Prostate gland (tissue), 2 donors: ENCODE data around the gene MCM7. TPM values are rescaled to one million over a fixed set of nuclear protein-coding genes. Genes with fewer than 3 reads are reported as not detected.

Experiments used
- DNase-seq: peaks from one replicate; pipeline ENCODE4 v3.0.0-alpha.2; 2019; ENCODE audit warnings: low spot score
- H3K27ac ChIP-seq, 2 donors: fragments of 200-600 bp; sonication (generic); 2 replicates each; pipeline ENCODE4 v1.5.1; 2017 to 2019
- H3K27me3 ChIP-seq: fragments of 200-600 bp; sonication (generic); replicated peaks from 2 replicates; pipeline ENCODE4 v1.5.1; 2019; ENCODE audit not compliant: insufficient read depth
- H3K36me3 ChIP-seq, 2 donors: fragments of 200-600 bp; sonication (generic); 1 replicate in 1 of 2; 2 replicates in 1 of 2; pipeline versions ENCODE4 v1.5.1 to v1.8.1; 2017 to 2019
- H3K4me1 ChIP-seq: fragments of 200-600 bp; sonication (generic); replicated peaks from 2 replicates; pipeline ENCODE4 v1.5.1; 2019
- H3K4me3 ChIP-seq, 2 donors: fragments of 200-600 bp; sonication (generic); 2 replicates each; pipeline ENCODE4 v1.5.1; 2017 to 2019
- H3K9me3 ChIP-seq: fragments of 200-600 bp; sonication (generic); 2 replicates; pipeline ENCODE4 v1.5.1; 2017
- POLR2A ChIP-seq: fragments of 450-650 bp; IDR thresholded peaks from one replicate; pipeline ENCODE4 v1.6.1; 2016; ENCODE audit warnings: antibody characterized with exemption, mild to moderate bottlenecking
- POLR2AphosphoS5 ChIP-seq: sonication (generic); formaldehyde crosslinking; IDR thresholded peaks from one replicate; pipeline ENCODE4 v1.6.1; 2017; ENCODE audit warnings: antibody characterized with exemption
- WGBS: methylation state at CpG from one replicate; pipeline ENCODE4 v1.1.5; 2018; 5-methylcytosine and 5-hydroxymethylcytosine counted together
- intact Hi-C: fragments of 100-400 bp; cut with DNase I; formaldehyde crosslinking; loops from one replicate; pipeline ENCODE4 v1.14.2; 2022
- total RNA-seq, 2 donors: library from RNA; depleted of rRNA; stranded (reverse); fragments of >200 nt; gene quantifications; one replicate each; pipeline ENCODE4 v1.1.0, GENCODE V29; 2016
- TF ChIP-seq, protein P1 (sequence below), 4 experiments: fragments of 200-600 bp in 2 of 4; fragments of 450-650 bp in 2 of 4; sonication (generic) in 2 of 4; IDR thresholded peaks; 1 replicate in 3 of 4; 2 replicates in 1 of 4; pipeline ENCODE4 v1.5.1; 2016 to 2019; ENCODE audit warnings: antibody characterized with exemption in 4 of 4, mild to moderate bottlenecking in 2 of 4, moderate library complexity in 2 of 4

Gene MCM7
- total RNA-seq, 2 donors from 2014 or later = 47.5 to 68.7 TPM

DNA sequence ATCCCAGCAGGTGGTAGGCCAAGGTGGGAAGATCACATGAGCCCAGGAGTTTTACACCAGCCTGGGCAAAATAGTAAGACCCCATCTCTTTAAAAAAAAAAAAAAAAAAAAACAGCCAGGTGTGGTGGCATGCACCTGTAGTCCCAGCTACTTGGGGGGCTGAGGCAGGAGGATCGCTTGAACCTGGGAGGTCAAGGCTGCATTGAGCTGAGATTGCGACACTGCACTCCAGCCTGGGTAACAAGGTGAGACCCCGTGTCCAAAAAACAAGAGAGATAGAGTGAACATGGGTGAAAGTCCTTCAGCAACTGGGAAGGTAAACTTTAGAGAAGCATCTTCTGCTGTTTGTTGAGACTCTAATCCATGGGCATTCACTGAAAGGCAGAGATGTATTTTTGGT lies 41.3 kb upstream of the MCM7 start:
- intact Hi-C loops = no loop called here
- TF ChIP-seq POLR2AphosphoS5 (no peak), POLR2A (no peak)
- TF ChIP-seq, protein P1, sequence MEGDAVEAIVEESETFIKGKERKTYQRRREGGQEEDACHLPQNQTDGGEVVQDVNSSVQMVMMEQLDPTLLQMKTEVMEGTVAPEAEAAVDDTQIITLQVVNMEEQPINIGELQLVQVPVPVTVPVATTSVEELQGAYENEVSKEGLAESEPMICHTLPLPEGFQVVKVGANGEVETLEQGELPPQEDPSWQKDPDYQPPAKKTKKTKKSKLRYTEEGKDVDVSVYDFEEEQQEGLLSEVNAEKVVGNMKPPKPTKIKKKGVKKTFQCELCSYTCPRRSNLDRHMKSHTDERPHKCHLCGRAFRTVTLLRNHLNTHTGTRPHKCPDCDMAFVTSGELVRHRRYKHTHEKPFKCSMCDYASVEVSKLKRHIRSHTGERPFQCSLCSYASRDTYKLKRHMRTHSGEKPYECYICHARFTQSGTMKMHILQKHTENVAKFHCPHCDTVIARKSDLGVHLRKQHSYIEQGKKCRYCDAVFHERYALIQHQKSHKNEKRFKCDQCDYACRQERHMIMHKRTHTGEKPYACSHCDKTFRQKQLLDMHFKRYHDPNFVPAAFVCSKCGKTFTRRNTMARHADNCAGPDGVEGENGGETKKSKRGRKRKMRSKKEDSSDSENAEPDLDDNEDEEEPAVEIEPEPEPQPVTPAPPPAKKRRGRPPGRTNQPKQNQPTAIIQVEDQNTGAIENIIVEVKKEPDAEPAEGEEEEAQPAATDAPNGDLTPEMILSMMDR (IDR thresholded peaks at IDR 0.05) = no peak
- no peak for DNase-seq
- no peaks in the 10 kb centered on the region for H3K4me1 ChIP-seq
- no peaks in the 10 kb centered on the region for H3K36me3 ChIP-seq
- no peaks in the 10 kb centered on the region for H3K9me3 ChIP-seq
- H3K27me3 ChIP-seq = no peaks in the 10 kb centered on the region
- H3K4me3 ChIP-seq = no peak overlapping the region
- WGBS = 97% methylated on average over 3 of the region's 3 CpGs
- H3K27ac ChIP-seq = no peak overlapping the region

DNA sequence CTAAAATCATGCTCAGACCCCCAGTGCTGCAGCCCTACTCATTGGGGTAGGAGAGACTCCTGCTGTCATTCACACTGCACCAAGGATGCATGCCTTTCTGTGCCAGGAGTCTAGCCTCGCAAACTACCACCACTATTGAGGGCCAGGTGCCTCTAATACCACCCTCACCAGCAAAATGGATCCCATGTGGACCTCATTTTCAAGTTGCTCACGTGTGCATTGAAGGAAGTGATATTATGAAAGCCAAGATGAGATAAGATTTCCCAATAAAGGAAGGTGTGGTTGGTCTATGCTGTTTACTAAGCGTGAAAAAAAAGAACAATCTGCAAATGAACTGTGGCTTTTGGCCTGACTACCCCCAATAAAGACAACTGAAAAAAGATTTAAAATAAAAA lies 40.4 kb upstream of the MCM7 start:
- no peak overlapping the region for H3K4me3 ChIP-seq
- H3K27ac ChIP-seq = no peak overlapping the region
- intact Hi-C loops = no loop called here
- H3K9me3 ChIP-seq = no peaks in the 10 kb centered on the region
- H3K4me1 ChIP-seq = no peaks in the 10 kb centered on the region
- DNase-seq = no peak
- WGBS = 58% methylated on average over 3 of the region's 3 CpGs
- no peaks in the 10 kb centered on the region for H3K36me3 ChIP-seq
- H3K27me3 ChIP-seq = no peaks in the 10 kb centered on the region
- TF ChIP-seq POLR2AphosphoS5 (peak; percentile 29), POLR2A (no peak)

DNA sequence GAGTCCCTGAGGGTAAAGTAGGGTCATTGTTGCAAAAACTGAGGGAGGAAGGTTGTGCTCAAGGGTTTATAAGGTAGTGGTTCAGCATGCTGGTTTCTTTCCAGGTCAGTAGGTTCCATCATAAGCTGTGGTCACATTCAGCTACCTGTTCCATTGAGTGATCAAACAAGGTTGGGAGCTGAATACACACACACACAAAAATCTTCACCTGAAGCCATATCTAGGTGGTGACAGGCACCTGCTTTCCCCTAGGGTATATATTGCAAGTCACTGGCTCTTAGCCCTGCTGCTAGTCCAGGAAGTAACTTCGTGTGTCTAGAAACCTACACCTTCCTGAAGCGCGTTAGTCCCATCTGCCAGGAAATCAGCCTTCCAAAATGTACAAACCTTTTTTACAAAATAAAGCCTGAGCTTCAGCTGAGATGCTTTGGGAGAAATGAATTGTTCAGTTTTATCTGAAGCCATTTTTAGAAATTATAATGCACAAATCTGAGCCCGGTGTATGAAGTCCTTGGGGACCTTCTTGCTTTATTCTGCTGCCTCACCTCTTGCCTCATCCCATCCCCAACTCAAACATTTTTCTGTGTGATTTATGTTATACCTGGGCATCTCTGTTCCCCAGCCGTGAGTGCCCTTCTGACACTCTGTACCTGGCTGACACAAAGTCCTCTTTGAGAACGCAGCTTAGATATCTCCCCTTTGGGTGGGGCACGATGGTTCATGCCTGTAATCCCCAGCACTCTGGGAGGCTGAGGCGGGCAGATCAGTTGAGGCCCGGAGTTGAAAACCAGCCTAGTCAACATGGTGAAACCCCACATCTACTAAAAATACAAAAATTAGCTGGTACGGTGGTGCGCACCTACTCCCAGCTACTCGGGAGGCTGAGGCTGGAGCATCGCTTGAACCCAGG lies 36.9 kb upstream of the MCM7 start:
- intact Hi-C loops = no loop called here
- DNase-seq = no peak
- no peak for TF ChIP-seq POLR2AphosphoS5
- no peak for TF ChIP-seq POLR2A
- TF ChIP-seq, protein P1 (IDR thresholded peaks at IDR 0.05) = no peak
- Histone ChIP-seq H3K4me3 (no peak overlapping the region), H3K9me3 (no peaks in the 10 kb centered on the region), H3K36me3 (no peaks in the 10 kb centered on the region), H3K27ac (no peak overlapping the region), H3K4me1 (no peaks in the 10 kb centered on the region), H3K27me3 (no peaks in the 10 kb centered on the region)
- 77% methylated on average over 13 of the region's 13 CpGs for WGBS

DNA sequence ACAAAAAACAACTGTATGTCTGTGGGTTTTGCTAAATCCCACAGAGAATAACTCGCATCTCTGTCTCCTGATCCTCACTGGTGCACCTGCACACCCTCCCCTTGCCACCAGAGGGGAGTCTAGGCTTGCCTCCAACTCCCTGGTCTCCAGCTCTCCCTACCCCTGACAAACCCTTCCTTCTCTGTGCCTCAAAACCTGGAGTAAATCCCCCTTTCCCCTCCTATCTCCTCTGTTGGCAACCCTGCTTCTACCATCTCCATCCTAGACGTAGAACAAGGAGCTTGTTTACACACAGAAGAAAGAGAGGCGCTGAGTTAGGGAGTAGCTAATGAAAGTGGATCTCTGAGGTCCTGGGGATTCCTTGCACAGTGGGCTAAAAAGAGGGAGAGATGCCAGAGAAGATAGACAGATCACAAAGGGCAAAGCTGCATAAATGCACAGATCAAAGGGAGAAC lies 31.5 kb upstream of the MCM7 start:
- intact Hi-C loops = loop anchor here (5.0 kb wide), 1 partner anchor 90 kb away; no protein-coding TSS in a partner anchor
- TF ChIP-seq, protein P1 (IDR thresholded peaks at IDR 0.05) = peak; percentile 37 to 85 (median 78)
- TF ChIP-seq POLR2AphosphoS5 (peak; percentile 20), POLR2A (no peak)
- peak; percentile 44 for DNase-seq
- Histone ChIP-seq H3K4me3 (no peak overlapping the region), H3K27ac (no peak overlapping the region), H3K4me1 (no peaks in the 10 kb centered on the region), H3K36me3 (no peaks in the 10 kb centered on the region), H3K27me3 (no peaks in the 10 kb centered on the region), H3K9me3 (no peaks in the 10 kb centered on the region)
- 20% methylated on average over 3 of the region's 3 CpGs for WGBS

DNA sequence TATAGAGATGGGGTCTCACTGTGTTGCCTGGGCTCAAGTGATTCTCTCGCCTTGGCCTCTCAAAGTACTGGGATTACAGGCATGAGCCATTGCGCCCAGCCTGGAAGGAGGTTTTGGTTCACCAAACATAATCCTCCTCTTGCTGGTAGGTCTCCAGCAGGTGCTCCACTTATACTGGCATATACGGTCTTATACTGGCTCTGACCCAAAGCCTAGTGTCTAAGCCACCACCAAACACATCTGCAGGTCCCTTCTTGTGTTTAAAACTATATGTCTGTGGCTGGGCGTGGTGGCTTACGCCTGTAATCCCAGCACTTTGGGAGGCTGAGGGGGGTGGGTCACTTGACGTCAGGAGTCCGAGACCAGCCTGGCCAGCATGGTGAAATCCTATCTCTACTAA lies 30.9 kb upstream of the MCM7 start:
- Histone ChIP-seq H3K4me3 (no peak overlapping the region), H3K9me3 (no peaks in the 10 kb centered on the region), H3K27me3 (no peaks in the 10 kb centered on the region), H3K36me3 (no peaks in the 10 kb centered on the region), H3K27ac (no peak overlapping the region), H3K4me1 (no peaks in the 10 kb centered on the region)
- intact Hi-C loops = loop anchor here (5.0 kb wide), 1 partner anchor 90 kb away; no protein-coding TSS in a partner anchor
- DNase-seq = no peak
- 70% methylated on average over 7 of the region's 7 CpGs for WGBS
- TF ChIP-seq POLR2A = no peak
- TF ChIP-seq POLR2AphosphoS5 = no peak
- TF ChIP-seq, protein P1 (IDR thresholded peaks at IDR 0.05) = no peak
